Measurements from ENCODE around the gene CRYBA1. TPM values are rescaled to one million over a fixed set of nuclear protein-coding genes. Genes with fewer than 3 reads are reported as not detected.
"Not testable (repeated sequence)": the region's sequence is repeated elsewhere in the genome, so short reads cannot be mapped to it uniquely, and the experiment has no call there.

The CRYBA1 gene
- total RNA-seq, 2 experiments from 2014 or later: not detected

- no peak overlapping the region for H3K4me3 Mint-ChIP-seq
- peak overlapping the region; percentile 73 for H3K27ac Mint-ChIP-seq
- ChIA-PET POLR2A (interaction anchor here (0.6 to 2.1 kb wide), 6 partner anchors 11 to 452 kb away, joined by 3 to 7 read pairs (median 4); partner anchors contain the start of gene NUFIP2), CTCF (interaction anchor here (1.2 to 1.7 kb wide), 6 partner anchors 9 to 133 kb away, joined by 3 to 5 read pairs (median 3); no protein-coding TSS in a partner anchor)
- H3K36me3 Mint-ChIP-seq (ENCODE audit: low read depth): peaks cover 58% of the 10 kb centered on the region
- no peak for ATAC-seq (ENCODE audit: poor library complexity)
- Histone ChIP-seq H3K27me3 (ENCODE audit: control insufficient read depth in 1 of 2, insufficient read depth in 2 of 2, low read length in 2 of 2) (no peaks in the 10 kb centered on the region), H3K36me3 (ENCODE audit: insufficient read depth, low read length) (peaks cover 44% of the 10 kb centered on the region), H3K27ac (ENCODE audit: low read depth in 1 of 2, low read length in 2 of 2) (no peak overlapping the region), H3K9me3 (ENCODE audit: control insufficient read depth in 1 of 2, insufficient read depth in 1 of 2, low read length in 2 of 2) (no peaks in the 10 kb centered on the region), H3K4me1 (ENCODE audit: insufficient read depth, low read length) (no peaks in the 10 kb centered on the region), H3K4me3 (ENCODE audit: low read length) (no peak overlapping the region)
- intact Hi-C loops (cut with DNase I, micrococcal nuclease): no loop called here
- no peak for TF ChIP-seq CTCF (IDR thresholded peaks at IDR 0.05)
- H3K27me3 Mint-ChIP-seq: no peaks in the 10 kb centered on the region
- H3K9me3 Mint-ChIP-seq: no peaks in the 10 kb centered on the region
- DNase-seq: no peak
- H3K4me1 Mint-ChIP-seq (ENCODE audit: low read depth): peaks cover 46% of the 10 kb centered on the region
Measured at GRCh38 chr17:29256735-29257466, 10.2 kb downstream of the CRYBA1 start.

DNA sequence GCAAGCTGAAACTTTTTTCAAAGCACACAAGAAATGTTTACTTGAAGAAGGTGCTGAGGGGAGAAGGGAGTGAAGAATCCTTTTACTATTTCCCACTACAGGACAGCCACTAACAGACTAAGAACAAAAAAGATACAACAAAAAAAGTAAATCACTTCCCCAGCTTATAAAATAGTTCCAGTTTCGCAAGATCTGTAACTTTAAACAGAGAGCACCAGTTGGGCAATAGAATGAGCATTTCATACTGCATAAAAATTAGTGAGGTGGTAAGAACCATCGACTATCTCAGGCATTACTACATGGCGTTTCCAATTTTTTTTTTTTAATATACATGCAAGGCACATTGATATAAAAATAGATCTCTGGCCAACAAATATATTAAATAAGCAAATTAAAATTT is 11.1 kb downstream of the CRYBA1 start:
- Mint-ChIP-seq H3K4me1 (ENCODE audit: low read depth) (peaks cover 46% of the 10 kb centered on the region), H3K27ac (no peak overlapping the region), H3K4me3 (no peak overlapping the region), H3K27me3 (no peaks in the 10 kb centered on the region), H3K36me3 (ENCODE audit: low read depth) (peaks cover 67% of the 10 kb centered on the region), H3K9me3 (no peaks in the 10 kb centered on the region)
- H3K4me3 ChIP-seq (ENCODE audit: low read length): no peak overlapping the region
- POLR2A ChIA-PET: interaction anchor here (0.6 to 2.1 kb wide), 4 partner anchors 10 to 453 kb away, joined by 3 to 6 read pairs (median 4); partner anchors contain the start of gene NUFIP2
- H3K36me3 ChIP-seq (ENCODE audit: insufficient read depth, low read length): peaks cover 51% of the 10 kb centered on the region
- DNase-seq (no peak), ATAC-seq (ENCODE audit: poor library complexity) (no peak)
- no peaks in the 10 kb centered on the region for H3K27me3 ChIP-seq (ENCODE audit: control insufficient read depth in 1 of 2, insufficient read depth in 2 of 2, low read length in 2 of 2)
- intact Hi-C loops (cut with DNase I, micrococcal nuclease): no loop called here
- CTCF ChIA-PET: interaction anchor here (1.2 to 1.6 kb wide), 3 partner anchors 34 to 134 kb away, joined by 3 to 6 read pairs (median 3); no protein-coding TSS in a partner anchor
- H3K9me3 ChIP-seq (ENCODE audit: control insufficient read depth in 1 of 2, insufficient read depth in 1 of 2, low read length in 2 of 2): no peaks in the 10 kb centered on the region
- H3K27ac ChIP-seq (ENCODE audit: low read depth in 1 of 2, low read length in 2 of 2): no peak overlapping the region
- no peaks in the 10 kb centered on the region for H3K4me1 ChIP-seq (ENCODE audit: insufficient read depth, low read length)
- TF ChIP-seq CTCF (IDR thresholded peaks at IDR 0.05): no peak

DNA sequence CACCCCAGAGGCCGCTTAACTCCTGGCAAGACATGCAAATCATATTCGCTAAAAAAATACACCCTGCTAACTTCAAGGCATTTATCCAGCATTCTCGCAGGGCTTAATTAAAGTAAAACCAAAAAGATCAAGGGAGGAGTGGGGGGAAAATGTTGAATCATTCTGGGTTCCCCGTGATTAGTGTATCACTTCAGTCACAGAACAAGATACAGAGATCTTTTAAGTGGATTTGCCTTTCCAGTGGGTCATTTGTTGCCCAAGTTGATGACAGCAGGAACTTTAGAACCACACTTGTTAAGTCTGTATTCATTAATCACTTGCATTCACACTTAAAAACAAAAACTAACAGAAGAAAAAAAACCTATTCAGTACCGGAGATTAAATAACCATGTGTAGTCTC is 17.3 kb downstream of the CRYBA1 start:
- H3K27ac ChIP-seq (ENCODE audit: low read depth in 1 of 2, low read length in 2 of 2): no peak overlapping the region
- H3K4me1 Mint-ChIP-seq (ENCODE audit: low read depth): peaks cover 45% of the 10 kb centered on the region
- no peak for ATAC-seq (ENCODE audit: poor library complexity)
- TF ChIP-seq CTCF (IDR thresholded peaks at IDR 0.05): no peak
- no peak for DNase-seq
- intact Hi-C loops (cut with DNase I, micrococcal nuclease): no loop called here
- peaks cover 94% of the 10 kb centered on the region for H3K36me3 Mint-ChIP-seq (ENCODE audit: low read depth)
- ChIA-PET CTCF (interaction anchor here (1.6 kb wide), 1 partner anchor 13 kb away, joined by 7 read pairs; no protein-coding TSS in a partner anchor), POLR2A (no interaction called here)
- H3K9me3 ChIP-seq (ENCODE audit: control insufficient read depth in 1 of 2, insufficient read depth in 1 of 2, low read length in 2 of 2): no peaks in the 10 kb centered on the region
- H3K27me3 Mint-ChIP-seq: no peaks in the 10 kb centered on the region
- H3K4me3 ChIP-seq (ENCODE audit: low read length): no peak overlapping the region
- H3K4me1 ChIP-seq (ENCODE audit: insufficient read depth, low read length): no peaks in the 10 kb centered on the region
- no peaks in the 10 kb centered on the region for H3K9me3 Mint-ChIP-seq
- peaks cover 83% of the 10 kb centered on the region for H3K36me3 ChIP-seq (ENCODE audit: insufficient read depth, low read length)
- H3K27ac Mint-ChIP-seq: no peak overlapping the region
- no peaks in the 10 kb centered on the region for H3K27me3 ChIP-seq (ENCODE audit: control insufficient read depth in 1 of 2, insufficient read depth in 2 of 2, low read length in 2 of 2)
- no peak overlapping the region for H3K4me3 Mint-ChIP-seq

GRCh38 chr17:29271980-29272379 is 25.3 kb downstream of the CRYBA1 start:
- CTCF ChIA-PET; H3K27ac ChIP-seq (ENCODE audit: low read depth in 1 of 2, low read length in 2 of 2); DNase-seq; H3K9me3 ChIP-seq (ENCODE audit: control insufficient read depth in 1 of 2, insufficient read depth in 1 of 2, low read length in 2 of 2); ATAC-seq (ENCODE audit: poor library complexity); H3K9me3 Mint-ChIP-seq; H3K4me3 ChIP-seq (ENCODE audit: low read length); intact Hi-C loops (cut with DNase I, micrococcal nuclease); H3K27me3 ChIP-seq (ENCODE audit: control insufficient read depth in 1 of 2, insufficient read depth in 2 of 2, low read length in 2 of 2); H3K27me3 Mint-ChIP-seq; POLR2A ChIA-PET; H3K4me3 Mint-ChIP-seq: not testable (repeated sequence)
- Mint-ChIP-seq H3K27ac (peak overlapping the region; percentile 62), H3K36me3 (ENCODE audit: low read depth) (peaks cover 89% of the 10 kb centered on the region), H3K4me1 (ENCODE audit: low read depth) (peaks cover 59% of the 10 kb centered on the region)
- Histone ChIP-seq H3K36me3 (ENCODE audit: insufficient read depth, low read length) (peaks cover 66% of the 10 kb centered on the region), H3K4me1 (ENCODE audit: insufficient read depth, low read length) (peaks cover 37% of the 10 kb centered on the region)
